HL-60 (cell line): ENCODE data around the gene CFAP97D2.
A peak's percentile ranks its signal among the peaks of the same experiment; 100 is the strongest.
"Not testable (repeated sequence)": the region's sequence is repeated elsewhere in the genome, so short reads cannot be mapped to it uniquely, and the experiment has no call there.

Source experiments
- DNase-seq, 2 experiments: peaks; one replicate each; pipeline ENCODE4 v3.0.0-alpha.2; 2010 to 2020; ENCODE audit warnings: low read depth in 1 of 2, low spot score in 1 of 2
- H3K27ac ChIP-seq: fragments of 250-450 bp; sonication (Bioruptor Pico); replicated peaks from 2 replicates; pipeline ENCODE4 v1.5.1; 2020; ENCODE audit warnings: mild to moderate bottlenecking, moderate library complexity
- H3K27me3 ChIP-seq: fragments of 250-450 bp; sonication (Bioruptor Pico); 2 replicates; pipeline ENCODE4 v1.5.1; 2021; ENCODE audit warnings: mild to moderate bottlenecking, moderate library complexity; ENCODE audit not compliant: insufficient read depth, poor library complexity, severe bottlenecking
- H3K4me3 ChIP-seq: replicated peaks from 2 replicates; pipeline ENCODE4 v1.5.1; 2011; ENCODE audit warnings: mild to moderate bottlenecking, control low read depth, low read length; ENCODE audit not compliant: insufficient read depth
- GABPA ChIP-seq: IDR thresholded peaks from 2 replicates; pipeline ENCODE4 v1.6.1; 2012; ENCODE audit warnings: low read depth
- POLR2AphosphoS5 ChIP-seq: IDR thresholded peaks from 2 replicates; pipeline ENCODE4 v1.6.1; 2012; ENCODE audit warnings: low read depth
- SPI1 ChIP-seq: IDR thresholded peaks from 2 replicates; pipeline ENCODE4 v1.6.1; 2012; ENCODE audit warnings: low read depth, mild to moderate bottlenecking, borderline replicate concordance
- TF ChIP-seq, protein P1 (sequence below): IDR thresholded peaks from one replicate; pipeline ENCODE4 v1.5.1; 2011; ENCODE audit warnings: low read length, control low read depth, inconsistent platforms; ENCODE audit not compliant: insufficient read depth
- TF ChIP-seq, protein P2 (sequence below): IDR thresholded peaks from 2 replicates; pipeline ENCODE4 v1.6.1; 2012; ENCODE audit warnings: low read depth; ENCODE audit not compliant: insufficient replicate concordance

The CFAP97D2 gene

DNA sequence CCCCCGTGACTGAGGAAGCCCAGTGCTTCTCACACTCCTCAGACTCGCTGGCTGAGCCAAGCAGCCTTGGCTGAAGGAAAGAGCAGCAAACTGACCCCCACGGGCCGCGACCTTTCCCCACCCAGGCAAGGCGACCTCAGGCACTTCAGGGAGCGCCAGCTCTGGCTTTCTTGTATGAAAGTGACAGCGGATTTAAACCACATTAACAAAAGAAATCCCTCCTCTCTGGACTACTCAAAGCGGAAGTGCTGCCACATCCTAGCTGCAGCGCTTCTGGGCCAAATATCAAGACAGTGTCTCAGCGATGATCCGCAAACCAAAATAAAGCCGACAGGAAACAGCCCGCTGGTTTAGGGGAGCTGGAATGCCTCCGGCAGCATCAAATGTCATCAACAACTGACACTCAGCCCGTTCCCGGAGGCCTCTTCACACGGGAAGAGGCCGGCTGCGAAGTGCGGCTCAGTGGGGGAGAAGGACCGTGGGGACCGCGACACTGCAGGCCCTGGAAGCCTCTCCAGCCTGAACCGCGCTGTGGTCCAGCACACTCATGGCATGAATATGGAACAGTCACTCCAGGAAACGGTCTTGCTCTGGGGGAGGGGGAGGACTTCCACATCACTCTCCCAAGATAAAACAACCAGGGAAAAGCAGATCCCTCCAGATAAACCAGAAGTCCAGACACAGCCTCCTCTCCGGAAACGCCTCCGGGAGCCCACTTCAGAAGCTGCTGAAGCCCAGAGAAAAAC, 48.0 kb upstream of the CFAP97D2 start:
- TF ChIP-seq, protein P1, sequence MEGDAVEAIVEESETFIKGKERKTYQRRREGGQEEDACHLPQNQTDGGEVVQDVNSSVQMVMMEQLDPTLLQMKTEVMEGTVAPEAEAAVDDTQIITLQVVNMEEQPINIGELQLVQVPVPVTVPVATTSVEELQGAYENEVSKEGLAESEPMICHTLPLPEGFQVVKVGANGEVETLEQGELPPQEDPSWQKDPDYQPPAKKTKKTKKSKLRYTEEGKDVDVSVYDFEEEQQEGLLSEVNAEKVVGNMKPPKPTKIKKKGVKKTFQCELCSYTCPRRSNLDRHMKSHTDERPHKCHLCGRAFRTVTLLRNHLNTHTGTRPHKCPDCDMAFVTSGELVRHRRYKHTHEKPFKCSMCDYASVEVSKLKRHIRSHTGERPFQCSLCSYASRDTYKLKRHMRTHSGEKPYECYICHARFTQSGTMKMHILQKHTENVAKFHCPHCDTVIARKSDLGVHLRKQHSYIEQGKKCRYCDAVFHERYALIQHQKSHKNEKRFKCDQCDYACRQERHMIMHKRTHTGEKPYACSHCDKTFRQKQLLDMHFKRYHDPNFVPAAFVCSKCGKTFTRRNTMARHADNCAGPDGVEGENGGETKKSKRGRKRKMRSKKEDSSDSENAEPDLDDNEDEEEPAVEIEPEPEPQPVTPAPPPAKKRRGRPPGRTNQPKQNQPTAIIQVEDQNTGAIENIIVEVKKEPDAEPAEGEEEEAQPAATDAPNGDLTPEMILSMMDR: no peak
- TF ChIP-seq, protein P2, sequence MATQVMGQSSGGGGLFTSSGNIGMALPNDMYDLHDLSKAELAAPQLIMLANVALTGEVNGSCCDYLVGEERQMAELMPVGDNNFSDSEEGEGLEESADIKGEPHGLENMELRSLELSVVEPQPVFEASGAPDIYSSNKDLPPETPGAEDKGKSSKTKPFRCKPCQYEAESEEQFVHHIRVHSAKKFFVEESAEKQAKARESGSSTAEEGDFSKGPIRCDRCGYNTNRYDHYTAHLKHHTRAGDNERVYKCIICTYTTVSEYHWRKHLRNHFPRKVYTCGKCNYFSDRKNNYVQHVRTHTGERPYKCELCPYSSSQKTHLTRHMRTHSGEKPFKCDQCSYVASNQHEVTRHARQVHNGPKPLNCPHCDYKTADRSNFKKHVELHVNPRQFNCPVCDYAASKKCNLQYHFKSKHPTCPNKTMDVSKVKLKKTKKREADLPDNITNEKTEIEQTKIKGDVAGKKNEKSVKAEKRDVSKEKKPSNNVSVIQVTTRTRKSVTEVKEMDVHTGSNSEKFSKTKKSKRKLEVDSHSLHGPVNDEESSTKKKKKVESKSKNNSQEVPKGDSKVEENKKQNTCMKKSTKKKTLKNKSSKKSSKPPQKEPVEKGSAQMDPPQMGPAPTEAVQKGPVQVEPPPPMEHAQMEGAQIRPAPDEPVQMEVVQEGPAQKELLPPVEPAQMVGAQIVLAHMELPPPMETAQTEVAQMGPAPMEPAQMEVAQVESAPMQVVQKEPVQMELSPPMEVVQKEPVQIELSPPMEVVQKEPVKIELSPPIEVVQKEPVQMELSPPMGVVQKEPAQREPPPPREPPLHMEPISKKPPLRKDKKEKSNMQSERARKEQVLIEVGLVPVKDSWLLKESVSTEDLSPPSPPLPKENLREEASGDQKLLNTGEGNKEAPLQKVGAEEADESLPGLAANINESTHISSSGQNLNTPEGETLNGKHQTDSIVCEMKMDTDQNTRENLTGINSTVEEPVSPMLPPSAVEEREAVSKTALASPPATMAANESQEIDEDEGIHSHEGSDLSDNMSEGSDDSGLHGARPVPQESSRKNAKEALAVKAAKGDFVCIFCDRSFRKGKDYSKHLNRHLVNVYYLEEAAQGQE: no peak
- TF ChIP-seq POLR2AphosphoS5 (no peak; the same call in 1 of the 2 replicates), GABPA (peak; percentile 46; the same call in 1 of the 2 replicates), SPI1 (peak; percentile 96)
- H3K27me3 ChIP-seq: no peaks in the 10 kb centered on the region
- H3K4me3 ChIP-seq: peak overlapping the region; percentile 62
- peak overlapping the region; percentile 78 for H3K27ac ChIP-seq
- DNase-seq: peak in 1 of 2 experiments; percentile 88

DNA sequence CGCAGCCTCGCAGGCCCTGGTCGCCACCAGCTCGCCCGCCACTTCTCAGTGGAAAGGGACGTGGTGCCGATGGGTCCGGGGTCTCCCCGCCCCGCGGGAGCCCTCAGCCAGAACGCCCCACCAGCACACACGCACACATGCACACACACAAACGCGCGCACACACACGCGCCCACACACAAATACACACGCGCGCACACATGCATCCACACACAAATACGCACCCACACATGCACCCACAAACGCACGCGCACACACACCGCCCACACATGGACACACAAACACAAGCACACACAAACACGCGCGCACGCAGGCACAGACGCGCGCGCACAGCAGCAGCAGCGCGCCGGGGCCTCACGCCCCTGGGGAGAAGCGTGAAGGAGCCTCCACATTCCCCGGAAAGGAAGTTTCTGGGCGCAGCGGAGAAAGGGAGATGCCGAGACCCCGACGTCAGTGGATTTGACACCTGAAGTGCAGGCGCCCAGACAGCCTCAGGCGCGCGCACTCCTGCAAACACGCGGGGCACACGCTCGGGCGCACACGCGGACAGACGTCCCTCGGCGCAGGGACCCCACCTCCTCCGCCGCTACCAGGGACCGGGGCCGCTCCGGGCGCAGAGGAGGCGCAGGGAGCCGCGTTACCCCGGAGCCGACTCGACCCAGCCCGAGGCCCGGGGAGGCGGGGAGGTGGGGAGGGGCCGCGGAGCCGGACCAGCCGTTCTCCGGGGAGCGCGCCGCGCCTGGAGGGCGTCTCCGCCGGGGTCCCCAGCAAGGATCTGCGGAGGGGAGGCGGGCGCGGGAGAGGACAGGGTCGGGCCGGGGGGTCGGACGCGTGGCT, 47.3 kb upstream of the CFAP97D2 start:
- DNase-seq: peak in 1 of 2 experiments; percentile 78
- TF ChIP-seq POLR2AphosphoS5 (no peak; the same call in 1 of the 2 replicates), SPI1 (no peak), GABPA (no peak)
- TF ChIP-seq, protein P2: no peak
- TF ChIP-seq, protein P1: no peak

DNA sequence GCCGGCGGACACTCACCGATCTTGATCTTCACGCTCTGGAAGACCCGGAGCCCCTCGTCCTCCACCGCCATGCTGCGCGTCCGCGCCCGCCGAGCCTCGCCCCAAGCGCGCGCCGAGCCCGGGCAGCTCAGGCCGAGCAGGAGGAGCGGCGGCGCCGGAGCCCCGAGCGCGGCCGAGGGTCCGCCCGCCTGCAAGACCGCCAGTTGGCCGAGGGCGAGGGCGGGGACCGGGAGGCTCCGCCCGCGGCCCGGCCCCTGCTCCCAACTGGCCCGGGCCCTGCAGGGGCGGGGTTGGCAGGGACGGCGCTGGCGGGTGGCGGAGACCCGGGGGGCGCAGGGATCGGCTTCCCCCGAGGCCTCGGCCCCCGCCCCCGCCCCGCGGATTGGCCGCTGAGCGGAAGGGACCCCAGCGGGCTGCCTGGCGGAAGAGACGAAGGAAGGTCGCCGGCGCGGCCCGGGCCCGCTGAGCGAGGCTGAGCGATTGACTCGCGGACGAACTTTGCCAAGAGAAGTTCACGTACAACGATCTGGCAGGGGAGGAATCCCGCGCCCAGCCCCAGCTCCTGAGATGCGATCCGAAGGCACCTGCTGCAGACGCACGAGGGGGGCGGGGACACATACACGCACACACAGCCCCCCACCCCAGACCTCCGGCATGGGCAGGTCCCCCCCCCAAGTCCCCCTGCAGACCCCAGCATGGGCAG, 46.5 kb upstream of the CFAP97D2 start, which contains the start of gene RASA3:
RASA3 (minus strand) TSS at position 205 of the 703 bp plus-strand sequence; CDS start at position 71, 134 bp downstream.
- DNase-seq: peak in 1 of 2 experiments; percentile 73
- Histone ChIP-seq H3K27ac (peak within 1 kb of the TSS; percentile 78), H3K4me3 (peak within 1 kb of the TSS; percentile 62), H3K27me3 (no peaks in the 10 kb centered on the region)
- peak; percentile 47; the same call in 1 of the 2 replicates for TF ChIP-seq POLR2AphosphoS5
- no peak for TF ChIP-seq SPI1
- TF ChIP-seq, protein P1: no peak
- TF ChIP-seq GABPA: no peak
- TF ChIP-seq, protein P2: no peak

More for the DNA sequence above, 47.3 kb upstream of the CFAP97D2 start:
- H3K27me3 ChIP-seq: no peaks in the 10 kb centered on the region
- peak overlapping the region; percentile 62 for H3K4me3 ChIP-seq
- H3K27ac ChIP-seq: peak overlapping the region; percentile 78

DNA sequence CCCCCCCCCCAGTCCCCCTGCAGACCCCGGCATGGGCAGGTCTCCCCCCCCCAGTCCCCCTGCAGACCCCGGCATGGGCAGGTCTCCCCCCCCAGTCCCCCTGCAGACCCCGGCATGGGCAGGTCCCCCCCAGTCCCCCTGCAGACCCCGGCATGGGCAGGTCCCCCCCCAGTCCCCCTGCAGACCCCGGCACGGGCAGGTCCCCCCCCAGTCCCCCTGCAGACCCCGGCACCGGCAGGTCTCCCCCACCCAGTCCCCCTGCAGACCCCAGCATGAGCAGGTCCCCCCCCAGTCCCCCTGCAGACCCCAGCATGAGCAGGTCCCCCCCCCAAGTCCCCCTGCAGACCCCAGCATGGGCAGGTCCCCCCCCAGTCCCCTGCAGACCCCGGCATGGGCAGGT, 45.9 kb upstream of the CFAP97D2 start:
- H3K4me3 ChIP-seq, H3K27ac ChIP-seq: not testable (repeated sequence)

More for the DNA sequence above, 45.9 kb upstream of the CFAP97D2 start:
- not testable (repeated sequence) for H3K27me3 ChIP-seq, DNase-seq
